ENCODE data around the gene SNAP29. TPM values are rescaled to one million over a fixed set of nuclear protein-coding genes. Genes with fewer than 3 reads are reported as not detected.

The SNAP29 gene
- total RNA-seq, 1 donor from 2014 or later: 24.6 TPM

GRCh38 chr22:20840646-20841371 lies 18.0 kb upstream of the SNAP29 start:
- Mint-ChIP-seq H3K36me3 (ENCODE audit: low read depth) (peaks cover 5% of the 10 kb centered on the region), H3K4me1 (ENCODE audit: low read depth) (peaks cover 32% of the 10 kb centered on the region), H3K27ac (no peak overlapping the region), H3K27me3 (ENCODE audit: insufficient read depth) (no peaks in the 10 kb centered on the region), H3K9me3 (no peaks in the 10 kb centered on the region), H3K4me3 (no peak overlapping the region)
- intact Hi-C loops (cut with micrococcal nuclease): no loop called here
- DNase-seq (ENCODE audit: low spot score): no peak

- intact Hi-C loops (cut with micrococcal nuclease): no loop called here
- no peak overlapping the region for H3K4me3 Mint-ChIP-seq
- no peak for DNase-seq (ENCODE audit: low spot score)
- H3K27me3 Mint-ChIP-seq (ENCODE audit: insufficient read depth): no peaks in the 10 kb centered on the region
- no peaks in the 10 kb centered on the region for H3K9me3 Mint-ChIP-seq
- peaks cover 3% of the 10 kb centered on the region for H3K36me3 Mint-ChIP-seq (ENCODE audit: low read depth)
- H3K27ac Mint-ChIP-seq: no peak overlapping the region
- H3K4me1 Mint-ChIP-seq (ENCODE audit: low read depth): peaks cover 24% of the 10 kb centered on the region
Measured at GRCh38 chr22:20843501-20843900, 15.3 kb upstream of the SNAP29 start.

- Mint-ChIP-seq H3K36me3 (ENCODE audit: low read depth) (peaks cover 2% of the 10 kb centered on the region), H3K27me3 (ENCODE audit: insufficient read depth) (no peaks in the 10 kb centered on the region), H3K4me1 (ENCODE audit: low read depth) (peaks cover 25% of the 10 kb centered on the region), H3K9me3 (no peaks in the 10 kb centered on the region), H3K4me3 (no peak overlapping the region), H3K27ac (no peak overlapping the region)
- DNase-seq (ENCODE audit: low spot score): no peak
- intact Hi-C loops (cut with micrococcal nuclease): no loop called here
Measured at GRCh38 chr22:20844055-20845037, 14.5 kb upstream of the SNAP29 start.

GRCh38 chr22:20847318-20847822 lies 11.4 kb upstream of the SNAP29 start:
- intact Hi-C loops (cut with micrococcal nuclease): no loop called here
- H3K36me3 Mint-ChIP-seq (ENCODE audit: low read depth): no peaks in the 10 kb centered on the region
- H3K27me3 Mint-ChIP-seq (ENCODE audit: insufficient read depth): no peaks in the 10 kb centered on the region
- DNase-seq (ENCODE audit: low spot score): no peak
- peaks cover 5% of the 10 kb centered on the region for H3K4me1 Mint-ChIP-seq (ENCODE audit: low read depth)
- no peak overlapping the region for H3K27ac Mint-ChIP-seq
- no peak overlapping the region for H3K4me3 Mint-ChIP-seq
- H3K9me3 Mint-ChIP-seq: no peaks in the 10 kb centered on the region

- intact Hi-C loops (cut with micrococcal nuclease): loop anchor here (10.0 kb wide), 1 partner anchor 287 kb away; no protein-coding TSS in a partner anchor
- Mint-ChIP-seq H3K4me3 (no peak overlapping the region), H3K27ac (no peak overlapping the region), H3K9me3 (no peaks in the 10 kb centered on the region), H3K4me1 (ENCODE audit: low read depth) (peaks cover 22% of the 10 kb centered on the region), H3K27me3 (ENCODE audit: insufficient read depth) (no peaks in the 10 kb centered on the region), H3K36me3 (ENCODE audit: low read depth) (peaks cover 3% of the 10 kb centered on the region)
- no peak for DNase-seq (ENCODE audit: low spot score)
Measured at GRCh38 chr22:20852076-20852475, 6.7 kb upstream of the SNAP29 start.

GRCh38 chr22:20852503-20852902 lies 6.3 kb upstream of the SNAP29 start:
- DNase-seq (ENCODE audit: low spot score): no peak
- intact Hi-C loops (cut with micrococcal nuclease): loop anchor here (10.0 kb wide), 1 partner anchor 288 kb away; no protein-coding TSS in a partner anchor
- Mint-ChIP-seq H3K4me3 (no peak overlapping the region), H3K27me3 (ENCODE audit: insufficient read depth) (no peaks in the 10 kb centered on the region), H3K36me3 (ENCODE audit: low read depth) (peaks cover 3% of the 10 kb centered on the region), H3K27ac (no peak overlapping the region), H3K9me3 (no peaks in the 10 kb centered on the region), H3K4me1 (ENCODE audit: low read depth) (peaks cover 26% of the 10 kb centered on the region)

- peaks cover 32% of the 10 kb centered on the region for H3K4me1 Mint-ChIP-seq (ENCODE audit: low read depth)
- H3K27me3 Mint-ChIP-seq (ENCODE audit: insufficient read depth): no peaks in the 10 kb centered on the region
- intact Hi-C loops (cut with micrococcal nuclease): loop anchor here (10.0 kb wide), 1 partner anchor 288 kb away; no protein-coding TSS in a partner anchor
- H3K9me3 Mint-ChIP-seq: no peaks in the 10 kb centered on the region
- peaks cover 3% of the 10 kb centered on the region for H3K36me3 Mint-ChIP-seq (ENCODE audit: low read depth)
- DNase-seq (ENCODE audit: low spot score): no peak
- H3K4me3 Mint-ChIP-seq: no peak overlapping the region
- H3K27ac Mint-ChIP-seq: no peak overlapping the region
Measured at GRCh38 chr22:20853236-20853660, 5.6 kb upstream of the SNAP29 start.

- intact Hi-C loops (cut with micrococcal nuclease): loop anchor here (5.0 to 10.0 kb wide), 2 partner anchors 75 to 292 kb away; no protein-coding TSS in a partner anchor
- DNase-seq (ENCODE audit: low spot score): no peak
- H3K4me3 Mint-ChIP-seq: peak overlapping the region; percentile 84
- no peaks in the 10 kb centered on the region for H3K27me3 Mint-ChIP-seq (ENCODE audit: insufficient read depth)
- peak overlapping the region; percentile 84 for H3K27ac Mint-ChIP-seq
- H3K4me1 Mint-ChIP-seq (ENCODE audit: low read depth): peaks cover 40% of the 10 kb centered on the region
- no peaks in the 10 kb centered on the region for H3K9me3 Mint-ChIP-seq
- H3K36me3 Mint-ChIP-seq (ENCODE audit: low read depth): peaks cover 6% of the 10 kb centered on the region
Measured at GRCh38 chr22:20857247-20857643, 1.6 kb upstream of the SNAP29 start.

- no peaks in the 10 kb centered on the region for H3K9me3 Mint-ChIP-seq
- H3K27ac Mint-ChIP-seq: peak overlapping the region; percentile 84
- intact Hi-C loops (cut with micrococcal nuclease): loop anchor here (1.0 to 10.0 kb wide), 7 partner anchors 58 to 349 kb away; no protein-coding TSS in a partner anchor
- DNase-seq (ENCODE audit: low spot score): peak; percentile 79
- peaks cover 9% of the 10 kb centered on the region for H3K36me3 Mint-ChIP-seq (ENCODE audit: low read depth)
- H3K27me3 Mint-ChIP-seq (ENCODE audit: insufficient read depth): peaks cover 1% of the 10 kb centered on the region
- H3K4me3 Mint-ChIP-seq: peak overlapping the region; percentile 84
- peaks cover 43% of the 10 kb centered on the region for H3K4me1 Mint-ChIP-seq (ENCODE audit: low read depth)
Measured at GRCh38 chr22:20857838-20858614, 781 bp upstream of the SNAP29 start.

GRCh38 chr22:20859615-20860014 lies 808 bp downstream of the SNAP29 start:
- Mint-ChIP-seq H3K4me1 (ENCODE audit: low read depth) (peaks cover 55% of the 10 kb centered on the region), H3K9me3 (no peaks in the 10 kb centered on the region), H3K27ac (peak overlapping the region; percentile 71), H3K27me3 (ENCODE audit: insufficient read depth) (peaks cover 2% of the 10 kb centered on the region), H3K36me3 (ENCODE audit: low read depth) (peaks cover 21% of the 10 kb centered on the region), H3K4me3 (peak overlapping the region; percentile 85)
- intact Hi-C loops (cut with micrococcal nuclease): loop anchor here (2.0 to 10.0 kb wide), 5 partner anchors 77 to 351 kb away; no protein-coding TSS in a partner anchor
- DNase-seq (ENCODE audit: low spot score): no peak

- intact Hi-C loops (cut with micrococcal nuclease): no loop called here
- no peak overlapping the region for H3K27ac Mint-ChIP-seq
- H3K4me1 Mint-ChIP-seq (ENCODE audit: low read depth): peaks cover 48% of the 10 kb centered on the region
- H3K36me3 Mint-ChIP-seq (ENCODE audit: low read depth): peaks cover 19% of the 10 kb centered on the region
- H3K9me3 Mint-ChIP-seq: no peaks in the 10 kb centered on the region
- H3K27me3 Mint-ChIP-seq (ENCODE audit: insufficient read depth): peaks cover 2% of the 10 kb centered on the region
- no peak overlapping the region for H3K4me3 Mint-ChIP-seq
- DNase-seq (ENCODE audit: low spot score): no peak
Measured at GRCh38 chr22:20862540-20862939, 3.7 kb downstream of the SNAP29 start.

GRCh38 chr22:20863366-20863765 lies 4.6 kb downstream of the SNAP29 start:
- intact Hi-C loops (cut with micrococcal nuclease): no loop called here
- peaks cover 47% of the 10 kb centered on the region for H3K4me1 Mint-ChIP-seq (ENCODE audit: low read depth)
- H3K27ac Mint-ChIP-seq: no peak overlapping the region
- H3K36me3 Mint-ChIP-seq (ENCODE audit: low read depth): peaks cover 19% of the 10 kb centered on the region
- H3K4me3 Mint-ChIP-seq: no peak overlapping the region
- no peak for DNase-seq (ENCODE audit: low spot score)
- peaks cover 2% of the 10 kb centered on the region for H3K27me3 Mint-ChIP-seq (ENCODE audit: insufficient read depth)
- H3K9me3 Mint-ChIP-seq: no peaks in the 10 kb centered on the region
